GM12892 (cell line): ENCODE results near the gene TTLL11.

ENCODE experiments used
- POLR2A ChIP-seq: IDR thresholded peaks from 2 replicates; pipeline ENCODE4 v1.6.1; 2011; ENCODE audit warnings: low read depth, low read length, control low read depth
- POLR2AphosphoS5 ChIP-seq: IDR thresholded peaks from 2 replicates; pipeline ENCODE4 v1.6.1; 2011; ENCODE audit warnings: low read depth, low read length, control low read depth
- TAF1 ChIP-seq: IDR thresholded peaks from 2 replicates; pipeline ENCODE4 v1.6.1; 2011; ENCODE audit warnings: low read depth, mild to moderate bottlenecking, control low read depth, low read length, borderline replicate concordance

- no peak for TF ChIP-seq POLR2A
- TF ChIP-seq POLR2AphosphoS5: no peak
- no peak for TF ChIP-seq TAF1
Observed at GRCh38 chr9:121914017-121914595, 179.0 kb downstream of the TTLL11 start.
